Upper lobe of left lung (tissue), 6 donors: ENCODE data around the gene MFSD8. TPM values are rescaled to one million over a fixed set of nuclear protein-coding genes. Genes with fewer than 3 reads are reported as not detected.
A peak's percentile ranks its signal among the peaks of the same experiment; 100 is the strongest.

ENCODE experiments used
- ATAC-seq, 2 donors: fragments of 200-7000 bp; cut with Tn5 transposase; one replicate each; pipeline ENCODE4 v1.9.1; 2022; ENCODE audit warnings: mild to moderate bottlenecking in 2 of 2, moderate library complexity in 2 of 2; ENCODE audit not compliant: low FRiP score in 2 of 2
- DNase-seq, 2 donors: peaks; one replicate each; pipeline ENCODE4 v3.0.0-alpha.2; 2019 to 2020
- H3K27ac ChIP-seq, 4 donors: fragments of 200-600 bp; sonication (generic); one replicate each; pipeline ENCODE4 v1.5.1; 2016 to 2019
- H3K27me3 ChIP-seq, 4 donors: fragments of 200-600 bp; sonication (generic); one replicate each; pipeline ENCODE4 v1.5.1; 2017 to 2019
- H3K36me3 ChIP-seq, 4 donors: fragments of 200-600 bp; sonication (generic); one replicate each; pipeline ENCODE4 v1.5.1; 2016 to 2019
- H3K4me1 ChIP-seq, 4 donors: fragments of 200-600 bp; sonication (generic); one replicate each; pipeline ENCODE4 v1.5.1; 2018 to 2019
- H3K4me3 ChIP-seq, 4 donors: fragments of 200-600 bp; sonication (generic); one replicate each; pipeline ENCODE4 v1.5.1; 2017 to 2019; ENCODE audit warnings: mild to moderate bottlenecking in 2 of 4, moderate library complexity in 1 of 4
- H3K9me3 ChIP-seq, 4 donors: fragments of 200-600 bp; sonication (generic); one replicate each; pipeline ENCODE4 v1.5.1; 2018 to 2019
- EP300 ChIP-seq, 4 donors: sonication (generic); formaldehyde crosslinking; IDR thresholded peaks; one replicate each; pipeline ENCODE4 v1.5.1; 2017; ENCODE audit warnings: antibody characterized with exemption in 4 of 4, control low read depth in 2 of 4
- POLR2A ChIP-seq, 4 donors: fragments of 450-650 bp; IDR thresholded peaks; one replicate each; pipeline ENCODE4 v1.5.1; 2016 to 2017; ENCODE audit warnings: antibody characterized with exemption in 4 of 4, mild to moderate bottlenecking in 2 of 4
- POLR2AphosphoS5 ChIP-seq, 2 donors: sonication (generic); formaldehyde crosslinking; IDR thresholded peaks; one replicate each; pipeline ENCODE4 v1.5.1; 2017; ENCODE audit warnings: antibody characterized with exemption in 2 of 2
- WGBS, 2 donors: methylation state at CpG; one replicate each; pipeline ENCODE4 v1.1.5; 2017 to 2018; 5-methylcytosine and 5-hydroxymethylcytosine counted together
- total RNA-seq, 6 donors: library from RNA; depleted of rRNA in 4 of 6; stranded (reverse); fragments of >200 nt in 4 of 6; gene quantifications; one replicate each; pipeline versions ENCODE4 v1.1.0 to v1.2.1, GENCODE V29; 2016 to 2021
- TF ChIP-seq, protein P1 (sequence below), 6 experiments: fragments of 450-650 bp in 4 of 6; fragments of 200-600 bp in 2 of 6; sonication (generic) in 2 of 6; IDR thresholded peaks; one replicate each; pipeline ENCODE4 v1.5.1; 2016 to 2019; ENCODE audit warnings: antibody characterized with exemption in 6 of 6
- donor health status: DM: no; HTN: no; CAD: no; lungs with moderate emphysema.
- donor health status: DM: no; HTN: yes; CAD: no; lungs with severe emphysema.

The MFSD8 gene
- total RNA-seq, 6 donors from 2014 or later: 16.1 to 46.1 (median 23.8) TPM

DNA sequence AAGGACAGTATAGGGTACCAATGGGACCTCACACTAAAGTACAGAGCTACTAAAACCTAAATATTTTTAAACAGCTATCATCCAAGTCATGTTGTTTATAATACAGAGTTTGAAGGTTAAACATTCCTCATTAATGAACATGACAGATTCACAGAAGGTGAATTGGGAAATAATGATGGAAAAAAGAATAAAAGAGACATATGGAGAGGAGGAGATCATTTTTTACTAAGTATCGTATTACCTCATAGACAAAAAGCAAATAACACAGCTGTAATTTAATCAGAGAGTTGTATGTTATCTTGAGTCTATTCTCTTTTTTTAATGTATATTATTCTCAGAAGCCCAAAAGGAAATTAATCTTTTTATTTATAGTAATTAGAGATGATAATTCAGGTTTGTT, 76.4 kb downstream of the MFSD8 start:
- TF ChIP-seq POLR2AphosphoS5 (IDR thresholded peaks at IDR 0.05) (no peak), POLR2A (IDR thresholded peaks at IDR 0.05) (no peak), EP300 (IDR thresholded peaks at IDR 0.05) (no peak)
- TF ChIP-seq, protein P1, sequence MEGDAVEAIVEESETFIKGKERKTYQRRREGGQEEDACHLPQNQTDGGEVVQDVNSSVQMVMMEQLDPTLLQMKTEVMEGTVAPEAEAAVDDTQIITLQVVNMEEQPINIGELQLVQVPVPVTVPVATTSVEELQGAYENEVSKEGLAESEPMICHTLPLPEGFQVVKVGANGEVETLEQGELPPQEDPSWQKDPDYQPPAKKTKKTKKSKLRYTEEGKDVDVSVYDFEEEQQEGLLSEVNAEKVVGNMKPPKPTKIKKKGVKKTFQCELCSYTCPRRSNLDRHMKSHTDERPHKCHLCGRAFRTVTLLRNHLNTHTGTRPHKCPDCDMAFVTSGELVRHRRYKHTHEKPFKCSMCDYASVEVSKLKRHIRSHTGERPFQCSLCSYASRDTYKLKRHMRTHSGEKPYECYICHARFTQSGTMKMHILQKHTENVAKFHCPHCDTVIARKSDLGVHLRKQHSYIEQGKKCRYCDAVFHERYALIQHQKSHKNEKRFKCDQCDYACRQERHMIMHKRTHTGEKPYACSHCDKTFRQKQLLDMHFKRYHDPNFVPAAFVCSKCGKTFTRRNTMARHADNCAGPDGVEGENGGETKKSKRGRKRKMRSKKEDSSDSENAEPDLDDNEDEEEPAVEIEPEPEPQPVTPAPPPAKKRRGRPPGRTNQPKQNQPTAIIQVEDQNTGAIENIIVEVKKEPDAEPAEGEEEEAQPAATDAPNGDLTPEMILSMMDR (IDR thresholded peaks at IDR 0.05): no peak
- ATAC-seq: no peak
- Histone ChIP-seq H3K9me3 (no peaks in the 10 kb centered on the region), H3K4me3 (no peak overlapping the region), H3K27me3 (no peaks in the 10 kb centered on the region), H3K36me3 (no peaks in the 10 kb centered on the region), H3K4me1 (no peaks in the 10 kb centered on the region), H3K27ac (no peak overlapping the region)
- WGBS, 2 donors: 97 to 100% methylated on average over 1 of the region's 1 CpG
- DNase-seq: no peak

DNA sequence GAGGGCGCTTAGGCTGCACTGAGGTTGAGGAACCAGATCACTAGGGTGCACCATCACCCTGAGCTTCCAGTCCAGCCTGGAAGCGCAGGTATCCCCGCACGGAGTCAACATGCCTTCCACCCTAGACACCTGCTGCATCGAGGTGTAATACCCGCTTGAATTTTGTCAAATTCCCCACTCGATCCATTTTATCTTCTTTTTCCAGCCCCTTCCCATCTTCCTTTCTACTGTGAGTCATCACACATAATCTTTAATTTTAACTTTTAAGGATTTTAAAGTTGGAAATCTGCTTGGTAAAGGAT, 83.5 kb downstream of the MFSD8 start:
- Histone ChIP-seq H3K27me3 (no peaks in the 10 kb centered on the region), H3K36me3 (no peaks in the 10 kb centered on the region), H3K4me3 (peak overlapping the region; percentile 73 to 89 (median 81)), H3K9me3 (no peaks in the 10 kb centered on the region), H3K4me1 (peaks cover 8 to 13% (median 10%) of the 10 kb centered on the region in 4 donors), H3K27ac (peak overlapping the region in 1 of 4 donors; percentile 85)
- ATAC-seq: peak in 1 of 2 donors; percentile 66
- WGBS, 2 donors: 1% methylated on average over 7 of the region's 7 CpGs
- TF ChIP-seq POLR2AphosphoS5 (IDR thresholded peaks at IDR 0.05): no peak
- TF ChIP-seq, protein P1 (IDR thresholded peaks at IDR 0.05): no peak
- no peak for DNase-seq

DNA sequence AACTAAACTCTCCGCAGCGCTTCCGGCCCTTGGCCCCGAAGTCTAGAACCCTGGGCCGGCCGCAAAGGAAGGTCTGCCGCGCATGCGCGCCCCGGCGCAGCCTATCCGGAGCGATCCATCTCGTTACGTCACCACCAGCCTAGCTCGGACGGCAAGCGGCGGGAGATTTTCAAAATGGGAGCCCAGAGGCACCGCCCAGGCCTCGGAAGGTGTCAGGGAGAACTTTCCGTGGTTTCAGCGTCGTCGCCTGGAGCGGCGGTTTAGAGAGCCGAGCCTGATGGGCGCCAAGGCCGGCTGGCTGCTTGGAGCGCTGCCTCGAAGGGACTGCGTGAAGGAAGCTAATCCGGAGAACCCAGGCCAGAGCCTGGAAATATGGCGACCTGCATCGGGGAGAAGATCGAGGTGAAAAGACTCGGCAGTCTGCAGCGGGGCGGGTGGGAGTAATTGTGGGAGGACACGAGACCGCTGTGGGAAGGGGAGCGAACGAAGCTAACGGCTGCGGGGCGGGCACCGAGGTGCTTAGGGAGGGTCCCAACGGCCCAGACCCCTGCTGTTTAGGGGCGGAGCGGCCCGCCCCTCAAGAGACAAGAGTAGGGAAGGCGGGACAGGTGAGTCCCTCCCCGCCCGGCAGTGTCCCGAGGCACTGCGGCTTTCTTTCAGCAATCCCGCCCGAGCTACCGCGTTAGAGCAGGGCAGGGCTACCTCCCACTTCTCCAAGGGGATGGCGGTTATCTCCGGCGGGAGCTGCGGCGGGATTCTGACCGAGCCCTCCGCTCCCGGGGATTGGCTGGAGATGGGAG, 84.0 kb downstream of the MFSD8 start, which contains the start of gene PLK4:
Gene PLK4 (plus strand): TSS at position 131 of the 800 bp plus-strand sequence. CDS start 242 bp downstream, at position 373.
- DNase-seq: peak; percentile 96 to 99
- Histone ChIP-seq H3K27me3 (no peaks in the 10 kb centered on the region), H3K4me1 (peaks cover 8 to 13% (median 11%) of the 10 kb centered on the region in 4 donors), H3K27ac (peak within 1 kb of the TSS; percentile 78 to 85 (median 82)), H3K9me3 (no peaks in the 10 kb centered on the region), H3K36me3 (no peaks in the 10 kb centered on the region), H3K4me3 (peak within 1 kb of the TSS; percentile 73 to 89 (median 81))
- TF ChIP-seq, protein P1 (IDR thresholded peaks at IDR 0.05): no peak
- TF ChIP-seq POLR2AphosphoS5 (IDR thresholded peaks at IDR 0.05) (peak; percentile 31 to 71), POLR2A (IDR thresholded peaks at IDR 0.05) (peak in 2 of 4 donors; percentile 58 to 78)
- WGBS, 2 donors: 0 to 1% methylated on average over 47 to 56 of the region's 70 CpGs
- peak; percentile 98 to 99 for ATAC-seq

GRCh38 chr4:127875791-127876190, 89.2 kb downstream of the MFSD8 start:
- no peaks in the 10 kb centered on the region for H3K27me3 ChIP-seq
- DNase-seq: no peak
- peaks cover 7 to 9% (median 8%) of the 10 kb centered on the region in 4 donors for H3K4me1 ChIP-seq
- no peak overlapping the region for H3K27ac ChIP-seq
- H3K9me3 ChIP-seq: no peaks in the 10 kb centered on the region
- TF ChIP-seq POLR2A (IDR thresholded peaks at IDR 0.05) (no peak), EP300 (IDR thresholded peaks at IDR 0.05) (no peak)
- H3K4me3 ChIP-seq: no peak overlapping the region
- no peaks in the 10 kb centered on the region for H3K36me3 ChIP-seq
- ATAC-seq: no peak

GRCh38 chr4:127870688-127871087, 94.3 kb downstream of the MFSD8 start:
- TF ChIP-seq POLR2AphosphoS5 (IDR thresholded peaks at IDR 0.05) (no peak), EP300 (IDR thresholded peaks at IDR 0.05) (no peak), POLR2A (IDR thresholded peaks at IDR 0.05) (no peak)
- TF ChIP-seq, protein P1 (IDR thresholded peaks at IDR 0.05): no peak
- Histone ChIP-seq H3K27me3 (no peaks in the 10 kb centered on the region), H3K4me3 (no peak overlapping the region), H3K4me1 (peaks cover 7 to 13% (median 10%) of the 10 kb centered on the region in 4 donors), H3K27ac (peak overlapping the region in 1 of 4 donors; percentile 23), H3K36me3 (no peaks in the 10 kb centered on the region), H3K9me3 (no peaks in the 10 kb centered on the region)
- 31 to 33% methylated on average over 3 of the region's 3 CpGs for WGBS, 2 donors
- peak; percentile 75 to 86 for ATAC-seq
- DNase-seq: peak in 1 of 2 donors; percentile 65
